OCI-LY7 (cell line): ENCODE data around the gene CATSPER1.

ENCODE experiments used
- EZH2phosphoT487 ChIP-seq: fragments of 200-600 bp; sonication (generic); IDR thresholded peaks from 2 replicates; pipeline ENCODE4 v1.6.1; 2018; ENCODE audit warnings: low read depth, borderline replicate concordance, mild to moderate bottlenecking, mixed run types, antibody characterized with exemption, low read length, moderate library complexity, mixed read lengths
- TF ChIP-seq, protein P1 (sequence below): fragments of 200-600 bp; sonication (generic); conservative IDR thresholded peaks from 2 replicates; pipeline ENCODE4 v1.5.1; 2014; ENCODE audit warnings: mild to moderate bottlenecking, antibody characterized with exemption, low read length, moderate library complexity, mixed read lengths

DNA sequence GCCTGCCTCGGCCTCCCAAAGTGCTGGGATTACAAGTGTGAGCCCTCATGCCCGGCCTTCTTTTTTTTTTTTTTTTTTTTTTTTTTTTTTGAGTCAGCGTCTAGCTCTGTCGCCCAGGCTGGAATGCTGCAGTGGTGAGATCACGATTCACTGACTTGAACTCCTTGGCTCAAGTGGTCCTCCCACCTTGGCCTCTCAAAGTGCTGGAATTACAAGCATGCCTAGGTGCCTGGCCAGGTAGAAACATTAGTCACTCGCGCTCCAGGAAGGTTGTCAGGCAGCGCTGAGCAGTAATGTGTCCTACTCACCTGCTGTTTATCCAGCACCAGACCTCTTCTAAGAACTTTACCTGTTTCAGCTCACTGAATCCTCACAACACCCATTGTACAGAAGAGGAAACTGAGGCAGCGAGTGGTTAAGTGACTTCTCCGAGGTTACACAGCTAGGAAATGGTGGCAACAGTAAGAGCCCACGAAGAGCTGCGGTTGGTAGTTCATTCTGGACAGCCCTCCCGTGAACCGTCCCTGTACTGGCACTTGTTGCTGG, 15.0 kb downstream of the CATSPER1 start:
- TF ChIP-seq, protein P1, sequence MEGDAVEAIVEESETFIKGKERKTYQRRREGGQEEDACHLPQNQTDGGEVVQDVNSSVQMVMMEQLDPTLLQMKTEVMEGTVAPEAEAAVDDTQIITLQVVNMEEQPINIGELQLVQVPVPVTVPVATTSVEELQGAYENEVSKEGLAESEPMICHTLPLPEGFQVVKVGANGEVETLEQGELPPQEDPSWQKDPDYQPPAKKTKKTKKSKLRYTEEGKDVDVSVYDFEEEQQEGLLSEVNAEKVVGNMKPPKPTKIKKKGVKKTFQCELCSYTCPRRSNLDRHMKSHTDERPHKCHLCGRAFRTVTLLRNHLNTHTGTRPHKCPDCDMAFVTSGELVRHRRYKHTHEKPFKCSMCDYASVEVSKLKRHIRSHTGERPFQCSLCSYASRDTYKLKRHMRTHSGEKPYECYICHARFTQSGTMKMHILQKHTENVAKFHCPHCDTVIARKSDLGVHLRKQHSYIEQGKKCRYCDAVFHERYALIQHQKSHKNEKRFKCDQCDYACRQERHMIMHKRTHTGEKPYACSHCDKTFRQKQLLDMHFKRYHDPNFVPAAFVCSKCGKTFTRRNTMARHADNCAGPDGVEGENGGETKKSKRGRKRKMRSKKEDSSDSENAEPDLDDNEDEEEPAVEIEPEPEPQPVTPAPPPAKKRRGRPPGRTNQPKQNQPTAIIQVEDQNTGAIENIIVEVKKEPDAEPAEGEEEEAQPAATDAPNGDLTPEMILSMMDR: no peak
- TF ChIP-seq EZH2phosphoT487: no peak
